ENCODE data around the gene TLE6. TPM values are rescaled to one million over a fixed set of nuclear protein-coding genes. Genes with fewer than 3 reads are reported as not detected.

Gene TLE6
- total and polyA plus RNA-seq, 10 of the 15 experiments (the other 5 are each of a cell fraction or from before 2014, with no cell fraction given) = 2.7 to 13.8 (median 6.4) TPM

DNA sequence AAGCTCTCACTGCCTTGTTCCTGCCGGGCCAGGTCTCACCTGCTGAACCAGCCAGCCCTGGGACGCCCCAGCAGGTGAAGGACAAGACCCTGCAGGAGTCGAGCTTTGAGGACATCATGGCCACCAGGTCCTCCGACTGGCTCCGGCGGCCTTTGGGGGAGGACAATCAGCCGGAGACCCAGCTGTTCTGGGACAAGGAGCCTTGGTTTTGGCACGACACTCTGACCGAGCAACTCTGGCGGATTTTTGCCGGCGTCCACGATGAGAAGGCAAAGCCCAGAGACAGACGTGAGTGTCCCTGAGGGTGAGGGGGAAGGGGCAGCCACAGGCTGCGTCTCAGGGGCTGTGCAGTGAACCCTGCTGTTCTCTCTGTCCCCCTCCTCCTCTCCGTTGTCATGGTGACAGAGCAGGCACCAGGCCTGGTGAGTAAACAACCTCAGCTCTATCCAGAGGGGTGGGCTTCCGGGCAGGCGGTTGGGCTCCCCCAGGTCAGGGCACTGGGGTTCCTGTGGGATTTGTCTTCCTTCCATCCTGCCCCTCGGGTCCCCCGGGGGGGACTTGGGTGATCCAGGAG lies 9.7 kb downstream of the TLE6 start (continued):
- TF ChIP-seq, protein P1, sequence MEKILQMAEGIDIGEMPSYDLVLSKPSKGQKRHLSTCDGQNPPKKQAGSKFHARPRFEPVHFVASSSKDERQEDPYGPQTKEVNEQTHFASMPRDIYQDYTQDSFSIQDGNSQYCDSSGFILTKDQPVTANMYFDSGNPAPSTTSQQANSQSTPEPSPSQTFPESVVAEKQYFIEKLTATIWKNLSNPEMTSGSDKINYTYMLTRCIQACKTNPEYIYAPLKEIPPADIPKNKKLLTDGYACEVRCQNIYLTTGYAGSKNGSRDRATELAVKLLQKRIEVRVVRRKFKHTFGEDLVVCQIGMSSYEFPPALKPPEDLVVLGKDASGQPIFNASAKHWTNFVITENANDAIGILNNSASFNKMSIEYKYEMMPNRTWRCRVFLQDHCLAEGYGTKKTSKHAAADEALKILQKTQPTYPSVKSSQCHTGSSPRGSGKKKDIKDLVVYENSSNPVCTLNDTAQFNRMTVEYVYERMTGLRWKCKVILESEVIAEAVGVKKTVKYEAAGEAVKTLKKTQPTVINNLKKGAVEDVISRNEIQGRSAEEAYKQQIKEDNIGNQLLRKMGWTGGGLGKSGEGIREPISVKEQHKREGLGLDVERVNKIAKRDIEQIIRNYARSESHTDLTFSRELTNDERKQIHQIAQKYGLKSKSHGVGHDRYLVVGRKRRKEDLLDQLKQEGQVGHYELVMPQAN (conservative IDR thresholded peaks at IDR 0.05) = no peak
- TF ChIP-seq ESRRA (IDR thresholded peaks at IDR 0.05; ENCODE audit: low read length) = no peak
- TF ChIP-seq PML (IDR thresholded peaks at IDR 0.05; ENCODE audit: low read length) = no peak
- TF ChIP-seq BCL11A (IDR thresholded peaks at IDR 0.05; ENCODE audit: low read depth, low read length) = no peak
- no peak for TF ChIP-seq STAT1 (conservative IDR thresholded peaks at IDR 0.05)
- no peak for TF ChIP-seq ZNF274 (IDR thresholded peaks at IDR 0.05; ENCODE audit: insufficient read depth, insufficient read length)
- no peak for TF ChIP-seq RAD21 (IDR thresholded peaks at IDR 0.05; ENCODE audit: insufficient read depth, low read depth, low read length)
- TF ChIP-seq NFYA (IDR thresholded peaks at IDR 0.05; ENCODE audit: borderline replicate concordance, low read depth, low read length) = no peak
- TF ChIP-seq NFYB (IDR thresholded peaks at IDR 0.05; ENCODE audit: insufficient read depth, low read depth, low read length) = no peak

DNA sequence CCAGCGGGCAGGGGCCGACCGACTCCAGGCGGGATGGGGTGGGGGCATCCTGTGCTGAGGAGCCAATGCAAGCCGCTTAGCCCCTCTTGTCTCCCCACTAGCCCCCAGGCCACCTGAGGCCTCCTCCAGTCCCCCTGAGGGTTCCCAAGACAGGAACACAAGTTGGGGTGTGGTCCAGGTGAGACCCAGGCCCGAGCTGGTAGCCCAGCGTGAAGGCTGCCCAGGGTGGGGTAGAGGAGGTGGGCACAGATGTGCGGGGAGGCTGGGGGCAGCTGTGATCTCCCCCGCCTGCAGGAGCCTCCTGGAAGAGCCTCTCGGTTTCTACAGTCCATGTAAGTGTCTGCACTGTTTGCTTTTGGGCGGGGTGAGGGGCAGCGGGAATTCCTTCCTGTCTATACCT lies 10.4 kb downstream of the TLE6 start:
- RAD21 ChIA-PET (ENCODE audit: unreplicated experiment) = no interaction called here
- ATAC-seq = no peak
- no peak for DNase-seq (ENCODE audit: low read depth, low spot score)
- Histone ChIP-seq H3K27me3 (replicated peaks in 1 of 2; ENCODE audit: control insufficient read depth in 2 of 2, insufficient read depth in 2 of 2, low read length in 1 of 2) (no peaks in the 10 kb centered on the region; a peak in 2 of 4 replicates), H3K9me3 (replicated peaks; ENCODE audit: control insufficient read depth, insufficient read depth, low read length) (no peaks in the 10 kb centered on the region), H2AFZ (ENCODE audit: control insufficient read depth, low read depth, low read length) (no peak overlapping the region), H4K20me1 (ENCODE audit: control insufficient read depth, insufficient read depth) (no peaks in the 10 kb centered on the region), H3K4me2 (ENCODE audit: control insufficient read depth, insufficient read depth) (no peak overlapping the region), H3K27ac (ENCODE audit: control insufficient read depth, insufficient read depth) (no peak overlapping the region), H3K9ac (ENCODE audit: control insufficient read depth, insufficient read depth, low read length) (no peak overlapping the region), H3K36me3 (ENCODE audit: control insufficient read depth in 2 of 2, insufficient read depth in 2 of 2, low read length in 1 of 2) (no peaks in the 10 kb centered on the region), H3K4me3 (no peak overlapping the region), H3K4me1 (ENCODE audit: control insufficient read depth, insufficient read depth, low read length) (peaks cover 6% of the 10 kb centered on the region; the same call in 1 of the 2 replicates), H3K79me2 (ENCODE audit: control insufficient read depth, insufficient read depth, low read length) (no peaks in the 10 kb centered on the region)
- POLR2A ChIA-PET = no interaction called here
- CTCF ChIA-PET = no interaction called here
- BruUV-seq (replicated peaks) = no TSS peak
- WGBS (ENCODE audit: insufficient coverage, insufficient replicate concordance, low lambda C conversion rate, missing lambda C conversion rate) = 47% methylated on average over 12 of the region's 12 CpGs
- no peak for FAIRE-seq
- SMC1A ChIA-PET (ENCODE audit: uncharacterized antibody, unreplicated experiment) = no interaction called here
- intact Hi-C loops (cut with micrococcal nuclease; ENCODE audit: unreplicated experiment) (no loop called here), in situ Hi-C loops (cut with MboI) (no loop called here)
- TF ChIP-seq EED (IDR thresholded peaks at IDR 0.05; ENCODE audit: low read depth) (no peak), IKZF1 (conservative IDR thresholded peaks at IDR 0.05) (no peak), STAT3 (IDR thresholded peaks at IDR 0.05; ENCODE audit: low read depth, low read length) (no peak), BHLHE40 (IDR thresholded peaks at IDR 0.05; ENCODE audit: borderline replicate concordance in 1 of 2, low read depth in 2 of 2, low read length in 1 of 2) (no peak), KDM1A (IDR thresholded peaks at IDR 0.05; ENCODE audit: borderline replicate concordance) (no peak), SMARCA5 (IDR thresholded peaks at IDR 0.05) (no peak), SUPT20H (IDR thresholded peaks at IDR 0.05; ENCODE audit: borderline replicate concordance, control insufficient read depth, low read depth, low read length) (no peak), SP1 (IDR thresholded peaks at IDR 0.05; ENCODE audit: low read depth, low read length) (no peak), NFXL1 (IDR thresholded peaks at IDR 0.05; ENCODE audit: borderline replicate concordance) (no peak), GABPA (IDR thresholded peaks at IDR 0.05; ENCODE audit: low read depth) (no peak)
- TF ChIP-seq, protein P2, sequence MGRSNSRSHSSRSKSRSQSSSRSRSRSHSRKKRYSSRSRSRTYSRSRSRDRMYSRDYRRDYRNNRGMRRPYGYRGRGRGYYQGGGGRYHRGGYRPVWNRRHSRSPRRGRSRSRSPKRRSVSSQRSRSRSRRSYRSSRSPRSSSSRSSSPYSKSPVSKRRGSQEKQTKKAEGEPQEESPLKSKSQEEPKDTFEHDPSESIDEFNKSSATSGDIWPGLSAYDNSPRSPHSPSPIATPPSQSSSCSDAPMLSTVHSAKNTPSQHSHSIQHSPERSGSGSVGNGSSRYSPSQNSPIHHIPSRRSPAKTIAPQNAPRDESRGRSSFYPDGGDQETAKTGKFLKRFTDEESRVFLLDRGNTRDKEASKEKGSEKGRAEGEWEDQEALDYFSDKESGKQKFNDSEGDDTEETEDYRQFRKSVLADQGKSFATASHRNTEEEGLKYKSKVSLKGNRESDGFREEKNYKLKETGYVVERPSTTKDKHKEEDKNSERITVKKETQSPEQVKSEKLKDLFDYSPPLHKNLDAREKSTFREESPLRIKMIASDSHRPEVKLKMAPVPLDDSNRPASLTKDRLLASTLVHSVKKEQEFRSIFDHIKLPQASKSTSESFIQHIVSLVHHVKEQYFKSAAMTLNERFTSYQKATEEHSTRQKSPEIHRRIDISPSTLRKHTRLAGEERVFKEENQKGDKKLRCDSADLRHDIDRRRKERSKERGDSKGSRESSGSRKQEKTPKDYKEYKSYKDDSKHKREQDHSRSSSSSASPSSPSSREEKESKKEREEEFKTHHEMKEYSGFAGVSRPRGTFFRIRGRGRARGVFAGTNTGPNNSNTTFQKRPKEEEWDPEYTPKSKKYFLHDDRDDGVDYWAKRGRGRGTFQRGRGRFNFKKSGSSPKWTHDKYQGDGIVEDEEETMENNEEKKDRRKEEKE (IDR thresholded peaks at IDR 0.05) = no peak

Measured in GM12878 (cell line).